IPS-18a (cell line): ENCODE results near the gene TSPO.

ENCODE experiments used
- H3K27ac ChIP-seq: one replicate; pipeline ENCODE4 v1.5.1; 2013; ENCODE audit warnings: low read length
- H3K27me3 ChIP-seq: one replicate; pipeline ENCODE4 v1.6.1; 2013; ENCODE audit warnings: mild to moderate bottlenecking, low read length; ENCODE audit not compliant: control insufficient read depth, insufficient read depth
- H3K36me3 ChIP-seq: one replicate; pipeline ENCODE4 v1.6.1; 2013; ENCODE audit warnings: low read depth, low read length; ENCODE audit not compliant: control insufficient read depth
- H3K4me1 ChIP-seq: one replicate; pipeline ENCODE4 v1.6.1; 2013; ENCODE audit warnings: low read depth, low read length; ENCODE audit not compliant: control insufficient read depth
- H3K4me3 ChIP-seq: one replicate; pipeline ENCODE4 v1.5.1; 2013; ENCODE audit warnings: low read length
- H3K9ac ChIP-seq: one replicate; pipeline ENCODE4 v1.6.1; 2013; ENCODE audit warnings: mild to moderate bottlenecking, low read length, moderate library complexity
- H3K9me3 ChIP-seq: one replicate; pipeline ENCODE4 v1.6.1; 2013; ENCODE audit warnings: low read depth, low read length; ENCODE audit not compliant: control insufficient read depth

Gene TSPO

DNA sequence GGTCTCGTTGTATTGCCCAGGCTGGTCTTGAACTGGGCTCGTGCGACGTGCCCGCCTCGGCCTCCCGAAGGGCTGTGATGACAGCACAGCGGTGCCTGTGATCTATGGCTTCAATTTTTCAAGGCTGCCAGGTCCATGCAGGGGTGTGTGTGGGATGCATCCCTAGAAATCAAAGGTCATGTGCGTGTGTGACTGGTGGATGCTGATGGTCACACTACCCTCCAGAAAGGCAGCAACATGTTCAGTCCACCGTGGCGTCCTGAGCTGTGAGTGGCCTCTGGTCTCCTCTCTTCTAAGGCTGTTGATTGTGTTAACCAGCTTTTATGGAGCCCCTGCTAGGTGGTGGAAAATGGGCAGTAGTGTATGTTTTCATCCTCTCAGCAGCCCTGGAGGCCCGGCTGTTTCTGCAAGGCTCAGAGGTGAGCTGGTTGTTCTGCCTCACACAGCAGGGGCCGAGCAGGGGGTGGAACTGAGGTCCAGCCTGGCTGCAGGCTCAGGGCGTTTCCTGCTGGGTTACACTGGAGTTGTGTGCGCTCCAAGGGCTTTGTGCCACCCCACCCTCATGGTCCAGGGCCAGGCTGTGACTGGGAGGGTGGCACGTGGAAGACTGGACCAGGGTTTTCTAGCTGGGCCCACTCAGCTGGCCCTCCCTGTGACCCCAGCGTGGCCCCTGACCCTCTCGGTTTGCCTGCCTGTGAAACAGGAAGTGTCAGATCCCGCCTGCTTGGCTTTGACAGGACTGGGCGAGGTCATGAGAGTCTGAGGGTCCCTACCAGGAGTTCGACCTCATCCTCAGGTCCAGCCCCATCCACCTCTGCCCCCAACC is 33.1 kb upstream of the TSPO start:
- no peaks in the 10 kb centered on the region for H3K4me1 ChIP-seq
- peaks cover 8% of the 10 kb centered on the region for H3K27me3 ChIP-seq
- no peak overlapping the region for H3K4me3 ChIP-seq
- no peaks in the 10 kb centered on the region for H3K9me3 ChIP-seq
- no peaks in the 10 kb centered on the region for H3K36me3 ChIP-seq
- no peak overlapping the region for H3K9ac ChIP-seq
- H3K27ac ChIP-seq = no peak overlapping the region

DNA sequence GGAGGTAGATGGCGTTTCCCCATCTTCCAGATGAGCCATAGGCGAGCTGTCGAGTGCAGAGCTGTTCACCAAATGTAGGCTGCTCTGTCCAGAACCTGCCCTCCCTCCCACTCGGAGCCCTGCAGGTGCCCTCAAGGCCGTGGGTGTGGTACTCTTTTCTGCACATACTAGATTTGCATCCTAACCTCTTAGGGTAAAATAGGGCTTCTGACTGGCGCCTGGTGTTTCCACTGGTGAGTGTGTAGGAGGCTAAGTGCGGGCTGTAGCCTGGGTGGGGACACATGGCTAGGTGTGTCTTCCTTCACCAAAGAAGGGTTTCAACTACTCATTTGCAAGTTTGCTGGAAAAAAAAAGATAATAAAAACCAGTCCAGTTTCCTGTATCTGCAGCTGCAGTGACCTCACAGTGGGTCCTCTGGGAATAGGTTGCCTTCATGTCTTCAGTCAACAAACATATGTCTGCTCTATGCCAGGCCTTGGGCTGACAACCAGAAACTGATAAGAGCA is 32.4 kb upstream of the TSPO start:
- H3K4me3 ChIP-seq = no peak overlapping the region
- H3K9me3 ChIP-seq = no peaks in the 10 kb centered on the region
- no peak overlapping the region for H3K9ac ChIP-seq
- H3K36me3 ChIP-seq = no peaks in the 10 kb centered on the region
- H3K4me1 ChIP-seq = no peaks in the 10 kb centered on the region
- H3K27me3 ChIP-seq = peaks cover under 1% of the 10 kb centered on the region
- H3K27ac ChIP-seq = no peak overlapping the region

DNA sequence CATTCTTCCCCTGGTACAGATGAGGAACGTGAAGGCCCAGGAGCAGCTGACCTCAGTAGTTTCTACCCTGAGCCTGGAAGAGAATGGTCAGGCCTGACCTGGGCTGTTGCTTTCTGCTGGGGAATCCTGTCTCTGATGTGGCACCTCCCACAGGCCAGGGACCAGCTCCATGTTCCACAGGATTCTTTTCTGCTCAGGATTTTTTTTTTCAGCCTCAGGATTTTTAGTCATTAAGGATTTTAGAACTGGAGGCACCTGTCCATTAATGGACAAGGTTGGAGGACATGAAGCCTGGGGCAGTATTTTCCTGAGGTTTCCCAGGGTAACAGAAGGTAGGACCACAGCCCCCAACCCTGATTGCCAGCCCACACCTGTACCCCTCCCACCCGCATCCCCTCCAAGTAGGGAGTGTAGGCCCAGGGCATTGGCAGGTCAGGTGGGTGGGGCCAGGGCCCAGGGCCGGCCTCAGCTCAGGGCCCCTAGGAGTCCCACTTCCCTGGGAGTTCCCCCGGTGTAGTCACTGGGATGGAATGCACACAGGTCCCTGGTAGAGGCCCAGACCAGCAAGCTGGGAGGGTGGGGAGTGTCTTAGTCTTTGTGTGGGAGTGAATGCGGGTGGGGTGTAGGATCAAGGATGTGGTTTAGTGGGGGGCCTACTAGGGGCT is 24.7 kb upstream of the TSPO start:
- no peak overlapping the region for H3K9ac ChIP-seq

DNA sequence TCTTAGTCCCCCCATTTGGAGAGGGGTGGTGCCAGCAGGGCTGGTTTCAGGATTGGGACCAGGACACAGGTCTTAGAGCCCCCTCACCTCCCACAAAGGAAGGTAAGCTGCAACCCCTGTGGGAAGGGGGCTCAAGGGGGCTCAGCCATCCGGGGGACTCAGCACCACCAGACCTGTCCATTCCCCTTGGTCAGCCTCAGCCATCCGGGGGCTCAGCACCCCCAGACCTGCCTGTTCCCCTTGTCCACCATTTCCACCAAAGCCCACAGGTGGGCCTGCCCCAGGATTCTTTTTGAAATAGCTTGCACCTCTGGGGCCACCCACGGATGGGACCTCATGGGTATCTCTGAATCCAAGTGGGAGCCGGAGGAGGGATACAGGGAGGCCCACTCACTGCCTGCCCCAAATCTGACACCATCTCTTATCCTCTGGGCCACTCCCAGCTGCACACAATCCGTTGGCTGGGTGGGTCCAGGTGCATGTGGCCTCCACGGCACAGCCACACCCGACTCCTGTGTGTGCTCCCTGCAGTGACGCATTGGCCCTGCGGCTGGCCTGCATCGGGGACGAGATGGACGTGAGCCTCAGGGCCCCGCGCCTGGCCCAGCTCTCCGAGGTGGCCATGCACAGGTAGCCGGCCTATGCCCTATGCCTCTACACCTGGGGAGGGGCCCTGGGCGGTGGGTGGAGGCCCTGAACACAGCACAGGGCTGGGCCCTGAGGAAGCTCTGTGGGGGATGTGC is 24.0 kb upstream of the TSPO start:
- Histone ChIP-seq H3K27ac (no peak overlapping the region), H3K4me1 (peaks cover 6% of the 10 kb centered on the region), H3K27me3 (no peaks in the 10 kb centered on the region), H3K4me3 (no peak overlapping the region), H3K9ac (no peak overlapping the region), H3K36me3 (peaks cover 5% of the 10 kb centered on the region), H3K9me3 (no peaks in the 10 kb centered on the region)

More for the DNA sequence above, 24.7 kb upstream of the TSPO start:
- H3K4me3 ChIP-seq = no peak overlapping the region
- H3K36me3 ChIP-seq = peaks cover 2% of the 10 kb centered on the region
- no peaks in the 10 kb centered on the region for H3K27me3 ChIP-seq
- no peak overlapping the region for H3K27ac ChIP-seq
- peaks cover 6% of the 10 kb centered on the region for H3K4me1 ChIP-seq
- no peaks in the 10 kb centered on the region for H3K9me3 ChIP-seq

DNA sequence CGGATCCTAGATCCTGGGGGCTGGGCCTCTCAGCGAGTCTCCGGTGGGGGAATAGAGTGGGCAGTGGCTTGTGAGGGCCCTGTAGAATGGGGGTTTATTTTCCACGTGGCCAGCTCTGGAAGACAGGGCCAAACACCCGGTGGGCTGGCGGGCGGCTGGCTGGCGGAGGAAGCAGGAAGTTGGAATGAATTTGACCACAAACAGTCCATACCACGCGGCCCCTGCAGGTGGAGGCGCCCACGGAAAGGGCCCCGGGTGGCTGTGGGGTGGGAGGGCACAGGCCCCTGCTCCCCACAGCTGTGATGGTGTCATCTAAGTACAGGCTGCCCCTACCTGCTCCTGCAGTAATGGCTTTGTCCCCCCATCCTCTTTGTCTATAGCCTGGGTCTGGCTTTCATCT is 23.2 kb upstream of the TSPO start:
- H3K27me3 ChIP-seq = no peaks in the 10 kb centered on the region
- H3K9me3 ChIP-seq = no peaks in the 10 kb centered on the region
- peaks cover 9% of the 10 kb centered on the region for H3K36me3 ChIP-seq
- no peak overlapping the region for H3K9ac ChIP-seq
- no peak overlapping the region for H3K27ac ChIP-seq
- H3K4me3 ChIP-seq = no peak overlapping the region
- peaks cover 6% of the 10 kb centered on the region for H3K4me1 ChIP-seq

DNA sequence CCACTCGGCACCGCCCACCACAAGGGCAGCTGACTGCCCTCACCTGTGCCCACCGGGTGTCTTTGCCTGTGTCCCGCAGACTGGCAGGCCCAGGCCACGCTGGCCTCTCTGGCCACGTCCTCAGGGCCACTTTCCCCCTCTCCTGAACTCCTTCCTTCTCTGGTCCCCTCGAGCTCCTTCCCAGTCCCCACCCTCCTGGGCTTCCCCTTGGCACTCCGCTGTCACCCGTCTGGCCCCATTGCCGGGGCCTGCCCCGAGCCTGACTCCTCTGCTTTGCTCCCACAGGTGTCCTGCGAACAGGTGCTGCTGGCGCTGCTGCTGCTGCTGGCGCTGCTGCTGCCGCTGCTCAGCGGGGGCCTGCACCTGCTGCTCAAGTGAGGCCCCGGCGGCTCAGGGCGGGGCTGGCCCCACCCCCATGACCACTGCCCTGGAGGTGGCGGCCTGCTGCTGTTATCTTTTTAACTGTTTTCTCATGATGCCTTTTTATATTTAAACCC is 22.4 kb upstream of the TSPO start:
- Histone ChIP-seq H3K4me3 (no peak overlapping the region), H3K27me3 (no peaks in the 10 kb centered on the region), H3K9ac (no peak overlapping the region), H3K4me1 (peaks cover 6% of the 10 kb centered on the region), H3K9me3 (no peaks in the 10 kb centered on the region), H3K36me3 (peaks cover 10% of the 10 kb centered on the region), H3K27ac (no peak overlapping the region)

DNA sequence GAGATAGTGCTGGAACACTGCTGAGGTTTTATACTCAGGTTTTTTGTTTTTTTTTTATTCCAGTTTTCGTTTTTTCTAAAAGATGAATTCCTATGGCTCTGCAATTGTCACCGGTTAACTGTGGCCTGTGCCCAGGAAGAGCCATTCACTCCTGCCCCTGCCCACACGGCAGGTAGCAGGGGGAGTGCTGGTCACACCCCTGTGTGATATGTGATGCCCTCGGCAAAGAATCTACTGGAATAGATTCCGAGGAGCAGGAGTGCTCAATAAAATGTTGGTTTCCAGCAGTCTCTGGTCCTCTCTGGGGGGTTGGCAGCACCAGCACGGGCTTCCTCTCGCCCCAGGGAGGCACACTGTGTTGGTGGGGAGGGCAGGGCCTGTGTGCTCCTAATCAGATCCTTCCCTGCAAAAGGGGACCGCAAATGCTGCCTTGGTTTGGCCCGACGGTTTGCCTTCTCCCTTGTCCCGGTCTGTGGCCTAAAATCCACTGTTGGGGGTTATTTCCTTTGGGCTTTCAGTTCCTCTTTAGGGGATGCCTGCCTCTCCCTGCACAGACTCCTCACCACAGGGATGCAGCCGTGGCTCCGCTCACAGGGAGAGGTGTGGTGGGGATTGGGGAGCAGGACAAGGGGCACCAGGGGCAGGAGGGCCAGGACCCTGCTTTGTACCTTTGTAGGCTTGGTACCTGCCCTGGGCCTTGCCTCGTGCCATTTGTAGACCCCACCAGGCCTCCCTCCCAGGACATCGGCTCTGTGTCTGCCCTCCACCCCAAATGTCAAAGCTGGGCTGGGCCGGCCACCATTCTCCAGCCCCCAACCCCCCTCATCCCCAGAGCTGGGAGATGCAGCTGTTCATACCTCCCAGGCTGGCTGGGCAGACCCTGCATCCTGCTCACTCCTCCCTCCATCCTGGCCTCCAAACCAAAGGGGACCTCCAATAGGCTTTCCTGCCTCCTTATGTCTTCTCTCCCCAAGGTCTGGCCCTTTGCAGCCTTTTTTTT is 21.6 kb upstream of the TSPO start:
- Histone ChIP-seq H3K4me1 (peaks cover 6% of the 10 kb centered on the region), H3K9me3 (no peaks in the 10 kb centered on the region), H3K36me3 (peaks cover 16% of the 10 kb centered on the region), H3K9ac (no peak overlapping the region), H3K27ac (no peak overlapping the region), H3K27me3 (no peaks in the 10 kb centered on the region), H3K4me3 (no peak overlapping the region)

DNA sequence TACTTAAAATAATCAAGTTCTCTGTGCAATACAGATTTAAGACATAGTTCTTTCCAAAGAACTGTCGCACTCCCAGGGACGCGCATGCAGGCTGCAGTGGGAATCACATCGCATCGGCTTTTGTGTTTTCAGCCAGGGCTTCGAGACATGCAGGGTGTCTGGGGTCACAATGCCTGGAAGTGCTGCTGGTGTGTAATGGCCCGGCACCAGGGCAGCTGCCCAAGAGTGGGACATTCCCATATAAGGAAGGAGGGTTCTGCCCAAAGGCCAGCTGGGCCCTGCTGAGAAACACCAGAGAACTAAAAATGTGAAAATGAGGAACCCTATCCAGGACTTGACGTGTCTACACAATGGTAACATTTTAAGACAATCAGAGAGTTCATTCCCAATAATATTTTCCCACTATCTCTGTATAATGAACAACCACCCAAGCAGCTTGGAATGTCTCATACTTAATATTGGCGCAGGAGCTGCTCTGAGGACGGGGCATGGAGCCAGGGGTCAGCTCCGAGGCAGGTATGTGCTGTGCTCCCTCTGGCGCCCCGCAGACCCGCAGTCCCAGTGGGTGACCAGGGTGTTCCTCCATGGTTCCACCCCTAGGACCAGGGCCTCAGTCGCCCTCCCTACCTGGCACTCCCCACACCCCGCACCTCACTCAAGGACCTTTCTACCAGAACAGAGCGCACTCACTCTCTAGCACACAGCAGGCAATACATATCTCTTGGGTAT is 19.4 kb upstream of the TSPO start:
- no peak overlapping the region for H3K27ac ChIP-seq
- no peaks in the 10 kb centered on the region for H3K9me3 ChIP-seq
- H3K4me3 ChIP-seq = no peak overlapping the region
- no peaks in the 10 kb centered on the region for H3K27me3 ChIP-seq
- H3K4me1 ChIP-seq = peaks cover 6% of the 10 kb centered on the region
- no peak overlapping the region for H3K9ac ChIP-seq
- H3K36me3 ChIP-seq = peaks cover 22% of the 10 kb centered on the region

DNA sequence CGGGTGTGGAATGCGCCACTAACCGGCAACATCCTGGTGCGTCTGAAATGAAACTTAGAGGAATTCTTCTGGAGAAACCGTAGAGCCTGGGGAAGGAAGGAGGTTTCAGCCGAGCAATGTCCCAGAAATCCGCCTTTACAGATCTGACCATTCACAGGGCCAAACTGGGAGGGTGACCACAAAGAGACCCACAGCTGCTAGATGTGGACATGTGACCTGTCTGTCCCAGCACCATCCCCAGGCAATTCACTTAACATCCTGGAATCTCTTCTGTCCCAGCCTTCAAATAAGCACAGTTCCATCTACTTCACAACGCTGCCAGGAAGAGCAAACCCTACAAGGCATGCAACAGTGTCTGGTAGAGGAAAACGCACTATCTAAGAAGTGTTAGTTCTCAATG is 18.0 kb upstream of the TSPO start:
- Histone ChIP-seq H3K27me3 (no peaks in the 10 kb centered on the region), H3K36me3 (peaks cover 32% of the 10 kb centered on the region), H3K9me3 (no peaks in the 10 kb centered on the region), H3K4me3 (no peak overlapping the region), H3K9ac (no peak overlapping the region), H3K4me1 (peaks cover 6% of the 10 kb centered on the region), H3K27ac (no peak overlapping the region)

DNA sequence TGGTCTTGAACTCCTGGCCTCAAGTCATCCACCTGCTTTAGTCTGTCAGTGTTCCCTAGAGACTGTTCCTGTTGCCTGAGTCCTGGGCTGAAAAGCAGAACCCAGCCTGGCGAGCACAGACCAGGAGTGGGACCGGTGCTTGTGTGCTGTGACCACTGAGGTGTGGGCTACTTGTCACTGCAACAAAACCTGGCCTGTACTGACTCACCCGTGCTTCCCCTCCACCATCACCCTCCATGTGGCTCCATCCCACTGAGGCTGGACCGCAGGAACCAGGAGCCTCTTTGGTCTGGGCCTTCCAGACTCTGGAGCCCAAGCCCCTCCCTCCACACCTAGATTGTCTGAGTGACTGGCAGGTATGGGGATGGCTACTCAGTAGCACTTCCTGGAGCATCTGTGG is 16.8 kb upstream of the TSPO start:
- no peaks in the 10 kb centered on the region for H3K9me3 ChIP-seq
- H3K27ac ChIP-seq = no peak overlapping the region
- peaks cover 32% of the 10 kb centered on the region for H3K36me3 ChIP-seq
- no peak overlapping the region for H3K9ac ChIP-seq
- peaks cover 5% of the 10 kb centered on the region for H3K4me1 ChIP-seq
- no peak overlapping the region for H3K4me3 ChIP-seq
- no peaks in the 10 kb centered on the region for H3K27me3 ChIP-seq
